Keratinocyte (primary cell): ENCODE measurements around the gene SCPEP1.

Experiments
- EZH2 ChIP-seq: IDR thresholded peaks from one replicate; pipeline ENCODE4 v1.6.1; 2012; ENCODE audit warnings: inconsistent platforms, mild to moderate bottlenecking, low read length, moderate library complexity
- TF ChIP-seq, protein P1 (sequence below), 3 experiments: IDR thresholded peaks in 1 of 3; conservative IDR thresholded peaks in 1 of 3; optimal IDR thresholded peaks in 1 of 3; 2 replicates in 2 of 3; 3 replicates in 1 of 3; pipeline versions ENCODE3 to v1.5.1; 2011; ENCODE audit warnings: low read length in 3 of 3, mild to moderate bottlenecking in 3 of 3, moderate library complexity in 2 of 3, control low read depth in 1 of 3, inconsistent platforms in 1 of 3; ENCODE audit not compliant: insufficient read depth in 2 of 3; ENCODE audit errors: extremely low read depth in 1 of 3

DNA sequence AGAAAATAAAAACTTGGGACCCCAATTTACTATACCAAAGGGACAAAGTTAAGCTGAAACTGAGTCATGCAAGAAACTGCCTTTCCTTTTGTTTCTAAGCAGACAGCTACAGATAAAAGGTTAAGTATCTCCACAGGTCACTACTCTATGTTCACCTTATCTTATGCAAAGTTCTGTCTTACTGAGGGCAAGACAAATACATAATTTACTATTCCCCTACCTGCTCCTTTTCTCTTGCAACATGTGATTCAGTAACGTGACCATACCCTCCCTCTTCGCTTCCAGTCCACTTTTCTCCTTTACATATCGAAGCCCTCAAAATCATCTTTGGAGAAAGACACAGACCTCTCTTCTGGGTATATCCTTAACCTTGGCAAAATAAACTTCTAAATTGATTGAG lies 42.3 kb downstream of the SCPEP1 start:
- TF ChIP-seq, protein P1, sequence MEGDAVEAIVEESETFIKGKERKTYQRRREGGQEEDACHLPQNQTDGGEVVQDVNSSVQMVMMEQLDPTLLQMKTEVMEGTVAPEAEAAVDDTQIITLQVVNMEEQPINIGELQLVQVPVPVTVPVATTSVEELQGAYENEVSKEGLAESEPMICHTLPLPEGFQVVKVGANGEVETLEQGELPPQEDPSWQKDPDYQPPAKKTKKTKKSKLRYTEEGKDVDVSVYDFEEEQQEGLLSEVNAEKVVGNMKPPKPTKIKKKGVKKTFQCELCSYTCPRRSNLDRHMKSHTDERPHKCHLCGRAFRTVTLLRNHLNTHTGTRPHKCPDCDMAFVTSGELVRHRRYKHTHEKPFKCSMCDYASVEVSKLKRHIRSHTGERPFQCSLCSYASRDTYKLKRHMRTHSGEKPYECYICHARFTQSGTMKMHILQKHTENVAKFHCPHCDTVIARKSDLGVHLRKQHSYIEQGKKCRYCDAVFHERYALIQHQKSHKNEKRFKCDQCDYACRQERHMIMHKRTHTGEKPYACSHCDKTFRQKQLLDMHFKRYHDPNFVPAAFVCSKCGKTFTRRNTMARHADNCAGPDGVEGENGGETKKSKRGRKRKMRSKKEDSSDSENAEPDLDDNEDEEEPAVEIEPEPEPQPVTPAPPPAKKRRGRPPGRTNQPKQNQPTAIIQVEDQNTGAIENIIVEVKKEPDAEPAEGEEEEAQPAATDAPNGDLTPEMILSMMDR (optimal IDR thresholded peaks at IDR 0.05 in 1 of 3, IDR thresholded peaks at IDR 0.05 in 1 of 3, conservative IDR thresholded peaks at IDR 0.05 in 1 of 3; ENCODE audit: extremely low read depth in 1 of 3, insufficient read depth in 2 of 3, low read length in 3 of 3) = no peak
- TF ChIP-seq EZH2 = no peak
